GM19328 (cell line): ENCODE results near the gene LGI1.
"Not testable (repeated sequence)": the region's sequence is repeated elsewhere in the genome, so short reads cannot be mapped to it uniquely, and the experiment has no call there.

Experiments used
- ATAC-seq: cut with Tn5 transposase; IDR thresholded peaks from one replicate; pipeline ENCODE4 v1.9.1; 2021; ENCODE audit warnings: mild to moderate bottlenecking, moderate library complexity; ENCODE audit not compliant: unreplicated experiment

Gene LGI1

DNA sequence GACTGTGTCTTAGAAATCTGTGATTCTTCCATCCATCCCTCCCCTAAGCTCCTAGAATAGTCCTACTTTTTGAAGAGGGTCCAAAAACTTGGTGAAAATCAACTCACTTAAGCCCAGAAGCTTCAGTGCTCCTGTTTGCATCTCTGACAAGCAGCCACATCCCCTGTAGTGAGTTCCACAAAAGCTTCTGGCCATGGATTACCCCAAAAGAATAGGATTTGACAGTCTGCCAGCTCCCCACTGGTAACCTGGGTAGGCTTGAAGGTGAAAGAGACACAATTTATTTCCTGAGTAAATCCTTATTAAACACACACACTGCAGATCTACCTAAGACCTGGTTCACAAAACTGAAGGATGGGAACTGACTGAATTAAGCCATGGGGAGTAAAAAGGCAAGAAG, 46.5 kb downstream of the LGI1 start:
- ATAC-seq = no peak

DNA sequence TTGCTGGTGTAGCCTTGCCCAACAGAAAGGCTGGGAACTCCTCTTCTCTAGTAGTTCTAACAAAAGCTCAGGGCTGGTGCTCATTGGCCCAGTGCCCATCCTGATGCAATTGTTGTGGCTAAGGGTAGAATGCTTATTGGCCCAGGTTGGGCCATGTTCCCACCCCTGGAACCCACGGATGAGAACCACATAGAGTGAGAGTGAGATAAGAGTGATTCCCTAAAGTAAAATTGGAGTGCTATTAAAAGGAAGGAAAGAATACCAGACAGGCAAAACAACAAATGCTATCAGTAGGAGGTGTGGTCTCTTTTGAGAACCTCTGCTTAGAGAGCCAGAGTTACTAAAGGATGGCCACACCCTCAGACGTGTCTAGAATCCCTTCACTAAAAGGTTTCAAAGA, 49.2 kb downstream of the LGI1 start:
- no peak for ATAC-seq

DNA sequence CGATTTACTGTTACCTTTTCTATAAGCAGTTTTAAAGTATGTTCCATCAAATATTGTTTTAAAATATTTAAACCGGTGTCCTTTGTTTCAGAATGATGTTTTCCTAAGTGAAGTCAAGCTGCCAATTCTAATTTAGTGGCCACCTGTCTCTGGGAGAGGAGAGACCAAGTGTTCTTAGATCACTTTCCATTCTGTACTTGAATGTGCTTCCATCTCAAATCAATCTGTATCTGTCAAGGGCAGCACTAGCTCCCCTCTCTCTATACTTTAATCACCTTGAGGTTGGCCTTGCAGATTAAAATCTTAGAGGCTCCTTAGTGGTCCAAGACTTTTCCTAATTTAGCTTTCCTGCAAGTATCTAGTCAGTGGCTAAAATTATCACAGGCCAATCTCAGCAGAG, 49.6 kb downstream of the LGI1 start:
- ATAC-seq = no peak

DNA sequence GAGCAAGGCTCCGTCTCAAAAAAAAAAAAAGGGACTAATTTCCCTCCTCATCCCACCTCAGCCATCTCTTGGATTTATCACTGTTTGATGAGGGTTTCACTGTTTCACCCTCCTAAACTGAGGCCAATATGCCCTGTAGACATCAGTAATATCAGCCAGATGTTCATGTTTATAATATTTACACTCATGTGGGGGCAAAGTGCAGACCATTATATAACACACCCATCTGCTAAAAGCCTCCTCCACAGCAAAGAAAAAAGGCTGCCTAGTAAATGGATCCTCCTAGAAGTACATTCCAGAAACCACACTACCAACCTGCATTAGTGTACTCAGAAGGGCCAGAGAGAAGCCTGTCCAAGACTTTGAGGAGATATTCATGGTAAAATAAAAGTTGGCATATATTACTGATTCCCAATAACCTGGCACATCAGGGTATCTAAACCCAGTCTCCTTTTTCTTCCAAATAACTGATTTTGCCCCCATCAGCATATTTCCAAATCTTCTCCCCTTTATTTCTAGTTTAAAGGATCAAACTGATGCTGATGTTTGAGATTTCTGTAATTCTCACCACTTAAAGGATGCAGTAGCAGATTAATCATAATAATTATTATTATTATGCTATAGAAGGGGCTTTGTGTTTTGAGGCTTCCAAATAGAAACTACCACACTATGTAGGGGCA, 55.1 kb downstream of the LGI1 start:
- no peak for ATAC-seq

DNA sequence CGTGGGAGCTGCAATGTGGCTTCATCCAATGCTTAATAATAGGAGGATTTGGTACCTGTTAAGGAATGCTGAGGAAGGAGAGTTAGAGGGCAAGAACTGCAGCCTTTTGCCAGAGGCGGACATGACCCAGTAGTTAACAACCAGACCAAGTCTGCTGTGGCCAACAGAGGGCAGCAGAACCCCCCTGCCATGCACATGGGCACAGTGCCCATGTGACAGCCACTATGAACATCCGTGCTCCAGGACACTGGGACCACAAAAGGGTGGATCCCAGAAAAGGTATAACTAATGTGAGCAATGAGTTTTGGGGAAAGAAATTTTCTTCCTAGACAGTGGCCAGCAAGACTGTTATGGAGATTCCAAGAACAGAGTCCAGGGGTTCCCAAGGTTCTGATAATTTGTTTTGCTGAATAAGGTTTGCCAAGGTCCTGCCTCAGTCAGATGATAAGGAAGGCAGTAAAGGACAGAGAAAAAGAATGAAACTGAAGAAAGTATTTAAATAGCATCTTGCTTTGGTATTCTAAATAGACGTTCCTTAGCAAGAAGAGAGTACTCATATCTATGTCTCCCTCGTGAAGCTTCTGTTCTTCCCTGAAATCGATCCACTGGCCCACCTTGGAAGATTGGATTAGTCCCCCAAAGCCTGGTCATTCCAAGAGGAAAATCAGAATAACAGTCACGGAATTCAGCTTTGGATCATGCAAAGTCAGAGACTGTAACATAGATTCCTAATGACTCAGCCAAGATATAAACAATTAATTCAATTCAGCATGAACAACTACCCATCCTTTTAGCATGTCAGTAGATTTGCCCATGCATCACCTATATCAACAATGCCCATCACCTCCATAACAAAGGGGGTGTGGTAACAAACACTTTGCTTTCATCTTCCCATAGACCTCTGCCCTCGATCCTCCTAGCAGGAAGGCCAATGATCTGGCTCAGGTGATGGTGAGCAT, 56.0 kb downstream of the LGI1 start:
- ATAC-seq = no peak

DNA sequence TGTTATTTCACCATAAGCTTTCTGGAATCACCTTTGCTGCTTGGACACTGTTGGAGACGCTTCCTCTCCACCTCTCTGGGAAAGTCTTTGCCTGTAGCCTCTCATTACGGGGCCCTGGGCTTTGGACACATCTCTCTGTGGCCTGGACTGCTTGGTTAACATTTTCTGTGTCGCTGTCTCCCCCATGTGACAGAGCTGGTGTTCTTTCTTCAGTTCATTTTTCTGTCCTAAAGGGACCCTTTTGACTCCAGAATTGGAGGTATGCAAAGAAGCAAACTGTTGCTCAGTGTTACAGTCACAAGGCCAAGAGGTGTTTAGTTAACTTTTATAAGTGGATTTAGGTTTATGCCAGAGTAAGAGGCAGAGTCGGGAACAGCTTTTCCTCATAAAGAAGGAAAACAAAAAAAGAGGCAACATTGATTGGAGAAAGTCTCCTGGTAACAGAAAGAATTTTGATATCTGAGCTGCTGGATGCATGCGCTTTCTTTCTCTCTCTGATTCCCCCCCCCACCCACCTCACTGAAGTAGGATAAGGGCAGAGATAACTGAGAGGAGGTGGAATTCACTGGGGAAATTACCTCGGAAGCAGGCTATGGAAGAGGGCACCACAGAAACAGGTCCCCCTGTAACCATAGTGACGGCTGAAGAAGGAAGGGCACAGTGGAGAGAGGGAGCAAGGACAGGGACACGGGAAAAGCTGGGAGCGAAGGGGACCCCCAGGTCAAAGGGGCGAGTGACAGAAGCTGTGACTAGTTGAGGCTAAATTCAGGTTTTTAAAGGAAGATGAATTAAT, 57.8 kb downstream of the LGI1 start:
- no peak for ATAC-seq

DNA sequence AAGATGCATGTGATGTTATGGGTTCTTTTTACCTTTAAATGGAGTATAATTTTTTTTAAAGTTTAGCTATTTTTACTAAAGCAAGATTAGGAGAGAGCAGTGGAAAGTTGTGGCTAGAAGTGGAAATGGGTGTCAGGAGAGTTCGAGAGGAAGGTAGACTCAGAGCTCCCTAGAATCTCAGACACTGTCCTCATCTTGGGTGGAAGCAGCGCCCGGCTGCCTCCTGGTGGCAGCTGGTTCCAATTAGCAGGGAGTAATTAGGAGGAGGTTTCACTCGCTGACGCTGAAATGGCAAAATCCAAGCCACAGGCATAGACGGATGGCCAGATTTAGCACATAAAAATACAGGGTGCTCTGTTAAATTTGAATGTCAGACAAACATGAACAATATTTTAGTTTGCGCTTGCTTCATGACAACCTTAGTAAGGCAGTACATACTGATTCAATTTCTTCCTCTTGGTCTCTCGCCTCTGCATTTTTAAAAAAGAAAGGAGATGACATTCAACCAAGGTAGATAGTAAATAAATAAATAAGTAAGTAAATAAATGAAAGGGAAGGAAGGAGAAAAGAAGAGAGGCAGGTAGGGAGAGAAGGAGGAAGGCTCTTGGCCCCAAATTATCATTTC, 58.5 kb downstream of the LGI1 start:
- peak; percentile 58 for ATAC-seq

DNA sequence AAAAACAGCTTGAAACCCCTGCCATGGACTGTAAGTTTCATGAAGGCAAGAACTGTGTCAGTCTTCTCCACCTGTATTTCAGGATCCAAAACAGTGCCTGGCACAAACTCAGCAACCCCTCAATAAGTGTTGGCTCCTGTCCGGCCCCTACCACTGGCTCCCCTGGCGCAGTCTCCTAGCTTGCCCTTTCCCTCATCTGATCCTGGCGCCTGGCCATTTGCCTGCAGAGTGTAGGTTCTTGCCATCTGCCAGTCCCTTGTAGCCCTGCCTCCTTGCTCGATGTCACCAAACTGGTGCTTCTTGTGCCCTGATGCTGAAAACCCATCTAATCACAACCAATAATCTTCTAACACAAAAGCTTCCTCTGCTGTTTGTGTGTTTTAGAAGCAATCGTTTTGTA, 60.4 kb downstream of the LGI1 start:
- no peak for ATAC-seq

DNA sequence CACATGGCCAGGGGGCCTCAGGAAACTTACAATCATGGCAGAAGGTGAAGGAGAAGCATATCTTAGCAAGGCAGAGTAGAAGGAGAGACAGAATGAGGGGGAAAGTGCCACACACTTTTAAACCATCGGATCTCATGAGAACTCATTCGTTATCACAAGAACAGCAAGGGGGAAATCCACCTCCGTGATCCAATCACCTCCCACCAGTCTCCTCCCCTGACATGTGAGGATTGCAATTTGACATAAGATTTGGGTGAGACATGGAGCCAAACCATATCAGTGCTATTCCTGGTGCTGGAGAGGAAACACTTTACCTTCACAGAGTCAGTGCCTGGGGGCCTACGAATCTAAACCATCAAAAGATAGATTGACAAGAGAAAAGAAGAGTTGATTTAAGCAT, 61.8 kb downstream of the LGI1 start:
- no peak for ATAC-seq

DNA sequence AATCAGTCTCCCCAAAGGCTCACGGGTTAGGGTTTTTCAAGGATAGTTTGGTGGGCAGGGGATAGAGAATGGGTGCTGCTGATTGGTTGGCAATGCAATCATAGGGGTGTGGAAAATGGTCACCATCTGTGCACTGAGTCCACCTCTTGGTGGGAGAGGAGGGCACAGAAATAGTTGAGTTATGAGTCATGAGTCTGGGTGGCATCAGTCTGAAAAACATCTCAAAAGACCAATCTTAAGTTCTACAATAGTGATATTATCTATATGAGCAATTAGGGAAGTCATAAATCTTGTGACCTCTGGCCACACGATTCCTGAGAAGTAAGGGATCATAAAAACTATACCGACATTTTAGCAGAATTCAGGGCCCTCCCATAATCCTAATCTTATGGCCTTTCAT, 62.7 kb downstream of the LGI1 start:
- ATAC-seq = no peak

DNA sequence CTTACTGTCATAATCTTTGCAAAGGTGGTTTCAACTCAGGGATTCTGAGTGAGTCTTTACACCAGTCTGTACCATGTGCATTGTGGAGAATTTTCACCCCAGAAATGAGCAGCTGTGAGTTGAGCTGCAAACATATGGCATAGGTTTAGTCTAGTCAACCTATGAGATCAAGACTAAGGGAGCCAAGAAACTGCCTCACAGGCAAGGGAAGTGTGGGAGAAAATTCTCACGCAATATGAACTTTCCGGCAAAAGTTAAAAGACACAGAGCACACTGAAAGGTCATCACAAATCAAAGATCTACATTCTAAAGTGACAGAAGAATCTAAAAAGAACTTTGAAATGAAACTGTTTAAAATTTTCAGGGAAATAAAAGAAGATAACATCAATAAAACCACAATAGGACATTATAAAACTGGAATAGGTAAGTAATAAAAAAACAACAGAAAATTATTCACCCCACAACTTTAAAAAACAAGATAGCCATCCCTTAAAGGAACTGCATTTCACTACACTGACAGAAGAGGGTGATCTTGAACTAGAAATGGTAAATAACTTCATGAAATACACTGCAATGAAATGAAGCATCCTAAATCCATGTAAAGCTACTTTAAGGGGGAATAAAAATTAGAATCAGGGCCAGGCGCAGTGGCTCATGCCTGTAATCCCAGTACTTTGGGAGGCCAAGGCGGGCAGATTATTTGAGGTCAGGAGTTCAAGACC, 63.5 kb downstream of the LGI1 start:
- no peak for ATAC-seq

DNA sequence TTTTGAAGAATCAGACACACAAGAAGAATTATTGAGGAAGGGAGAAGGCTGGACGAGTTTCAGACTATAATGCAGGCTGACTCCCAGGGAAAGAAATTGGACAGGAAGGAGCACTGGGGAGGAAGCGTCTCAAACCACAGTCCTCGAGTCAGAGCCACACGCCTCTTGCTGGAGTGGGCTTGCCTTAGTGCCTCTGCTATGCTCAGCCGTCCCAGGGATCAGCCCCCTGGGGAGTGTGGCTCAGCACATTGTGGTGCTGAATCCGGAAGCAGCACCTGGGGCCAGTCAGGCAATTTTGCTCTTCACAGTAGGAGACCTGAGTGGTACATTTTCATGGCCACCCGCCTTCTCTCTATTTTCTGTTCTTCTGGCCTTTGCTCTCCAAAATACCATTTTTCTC, 68.6 kb downstream of the LGI1 start:
- ATAC-seq = no peak

DNA sequence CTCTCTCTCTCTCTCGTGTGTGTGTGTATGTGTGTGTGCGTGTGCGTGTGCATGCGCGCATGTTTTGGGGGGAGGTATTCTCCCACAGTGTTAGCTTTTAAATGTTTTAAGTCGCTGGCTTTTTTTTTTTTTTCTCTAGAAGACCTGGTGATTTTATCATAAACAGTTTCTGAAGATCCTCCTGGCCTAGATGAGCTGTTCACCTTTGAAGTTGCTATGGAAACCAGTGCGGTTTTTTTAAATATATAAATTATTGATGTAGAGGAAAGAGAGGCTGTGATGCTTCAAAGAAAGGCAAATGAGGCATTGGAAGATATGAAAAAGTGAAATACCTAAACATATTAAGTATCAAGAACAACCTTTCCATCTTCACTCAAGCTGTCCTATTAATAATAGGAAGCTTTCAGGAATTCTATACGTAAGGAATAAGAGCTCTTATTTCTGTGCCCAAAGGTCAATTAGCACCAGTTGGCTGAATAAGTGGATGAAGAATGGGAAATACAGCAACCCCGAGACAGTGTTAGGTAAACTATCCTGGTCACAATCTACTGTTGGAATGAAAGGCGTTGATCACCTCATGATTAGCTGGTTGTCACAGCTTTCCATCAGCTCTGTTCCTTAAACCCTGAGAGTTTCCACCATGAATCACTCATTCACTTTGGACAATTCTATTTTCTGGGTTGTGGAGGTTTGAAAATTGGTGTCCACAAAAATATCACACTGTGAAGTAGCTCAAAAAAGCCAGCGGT, 69.5 kb downstream of the LGI1 start:
- no peak for ATAC-seq

DNA sequence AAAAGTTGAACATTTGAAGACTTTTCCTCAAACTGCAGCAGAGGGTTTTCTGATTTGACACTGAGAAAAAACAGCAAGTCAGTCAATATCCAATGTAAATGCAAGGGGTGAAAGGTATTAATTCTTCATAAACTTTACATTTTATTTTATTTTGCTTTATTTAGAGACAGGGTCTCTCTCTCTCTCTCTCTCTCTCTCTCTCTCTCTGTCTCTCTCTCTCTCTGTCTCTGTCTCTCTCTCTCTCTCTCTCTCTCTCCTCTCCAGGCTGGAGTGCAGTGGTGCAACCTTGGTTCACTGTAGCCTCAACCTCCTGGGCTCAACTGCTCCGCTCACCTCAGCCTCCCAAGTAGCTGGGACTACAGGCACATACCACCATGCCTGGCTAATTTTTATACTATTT, 73.3 kb downstream of the LGI1 start:
- ATAC-seq = not testable (repeated sequence)

DNA sequence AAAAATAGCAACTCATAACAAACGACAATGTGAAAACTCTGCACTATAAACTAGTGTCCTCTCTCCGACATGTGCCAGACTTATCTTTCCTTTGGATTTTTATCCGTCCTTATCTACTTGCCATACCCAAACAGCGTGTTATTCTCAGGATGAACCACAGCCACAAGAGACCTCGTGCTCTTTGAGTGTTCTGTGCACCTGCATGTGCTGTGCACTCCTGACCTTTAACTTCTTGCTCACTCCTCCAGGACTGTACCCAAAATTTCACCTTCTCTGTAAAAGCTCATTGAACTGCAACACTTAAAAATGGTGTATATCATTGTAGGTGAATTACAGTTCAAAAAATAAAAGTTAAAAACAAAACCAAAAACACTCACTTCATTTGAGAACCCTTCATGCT, 78.0 kb downstream of the LGI1 start:
- ATAC-seq = no peak

DNA sequence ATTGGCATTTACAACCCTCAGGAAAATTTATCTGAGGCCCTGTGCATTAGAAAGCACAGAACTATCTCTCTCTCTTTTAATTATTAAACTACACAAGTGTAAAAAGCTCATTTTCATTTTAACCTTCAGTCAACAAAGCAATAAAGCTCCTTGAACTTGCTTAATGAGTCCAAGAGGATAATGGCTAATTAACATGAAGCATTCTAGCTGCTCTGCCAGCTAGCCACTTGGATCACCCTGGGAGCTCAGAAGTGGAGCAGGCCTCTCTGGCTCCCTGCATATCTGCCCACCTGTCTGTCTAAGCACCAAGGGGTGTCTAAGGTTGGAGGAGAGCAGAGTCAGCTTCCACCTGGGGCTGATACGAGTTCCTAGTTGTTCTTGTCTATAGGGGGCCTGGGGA, 80.1 kb downstream of the LGI1 start:
- no peak for ATAC-seq

DNA sequence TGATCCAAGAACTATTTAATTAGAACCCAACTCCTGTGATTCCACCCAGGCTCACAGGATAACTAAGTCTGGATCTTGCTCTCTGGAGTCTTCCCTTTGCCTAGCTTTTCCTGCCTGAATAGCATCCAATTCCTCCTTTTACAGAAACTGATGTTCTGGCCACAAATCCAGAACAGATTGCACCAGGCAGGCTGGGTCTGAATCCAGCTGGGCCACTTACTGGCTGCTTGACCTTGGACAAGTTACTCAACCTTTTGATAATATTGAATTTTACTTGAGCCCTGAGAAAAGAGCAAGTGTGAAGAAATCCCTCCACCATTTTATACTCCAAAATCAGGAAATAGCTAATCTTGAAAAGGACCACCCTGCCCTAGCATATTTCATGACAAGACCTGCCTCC, 80.5 kb downstream of the LGI1 start:
- no peak for ATAC-seq

DNA sequence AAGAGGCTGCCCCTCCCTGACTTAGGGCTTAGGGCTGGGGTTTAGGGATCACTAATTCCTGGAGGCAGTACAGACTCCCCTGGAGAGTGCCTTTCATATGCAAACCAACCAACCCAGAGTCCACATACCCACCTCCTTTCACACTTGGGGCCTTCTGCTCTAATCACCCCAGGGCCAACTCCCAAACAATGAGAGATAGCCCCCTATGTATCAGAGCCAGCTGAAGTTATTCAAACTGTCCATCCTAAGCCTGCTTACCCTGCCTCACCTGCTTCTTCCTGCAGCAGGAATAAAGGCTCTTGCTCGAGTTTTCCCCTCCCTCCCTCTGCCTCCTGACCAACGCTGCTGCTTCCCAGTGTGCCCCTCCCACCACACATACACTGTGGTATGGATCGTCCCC, 84.2 kb downstream of the LGI1 start:
- ATAC-seq = no peak

DNA sequence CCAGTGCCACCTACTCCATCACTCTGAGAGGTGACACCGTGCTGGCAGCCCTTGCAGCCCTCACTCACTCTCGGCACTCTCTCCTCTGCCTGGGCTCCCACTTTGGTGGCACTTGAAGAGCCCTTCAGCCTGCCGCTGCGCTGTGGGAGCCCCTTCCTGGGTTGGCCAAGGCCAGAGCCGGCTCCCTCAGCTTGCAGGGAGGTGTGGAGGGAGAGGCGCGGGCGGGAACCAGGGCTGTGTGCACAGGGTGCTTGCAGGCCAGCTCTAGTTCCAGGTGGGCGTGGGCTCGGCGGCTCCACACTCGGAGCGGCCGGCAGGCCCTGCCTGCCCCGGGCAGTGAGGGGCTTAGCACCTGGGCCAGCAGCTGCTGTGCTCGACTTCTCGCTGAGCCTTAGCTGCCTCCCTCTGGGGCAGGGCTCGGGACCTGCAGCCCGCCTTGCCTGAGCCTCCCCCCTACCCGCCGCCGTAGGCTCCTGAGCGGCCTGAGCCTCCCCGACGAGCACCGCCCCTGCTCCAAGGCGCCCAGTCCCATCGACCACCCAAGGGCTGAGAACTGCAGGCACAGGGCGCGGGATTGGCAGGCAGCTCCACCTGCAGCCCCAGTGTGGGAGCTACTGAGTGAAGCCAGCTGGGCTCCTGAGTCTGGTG, 87.4 kb downstream of the LGI1 start:
- no peak for ATAC-seq
